CD4-positive, alpha-beta T cell treated with Interleukin-12 subunit alpha and Interleukin-12 subunit beta, for 1 hour (primary cell): ENCODE results near the gene PCDHB8.
"Not testable (repeated sequence)": the region's sequence is repeated elsewhere in the genome, so short reads cannot be mapped to it uniquely, and the experiment has no call there.

Experiments used
- DNase-seq: peaks from one replicate; pipeline ENCODE4 v3.0.0-alpha.2; 2020

The PCDHB8 gene

GRCh38 chr5:141184117-141184855 is 6.7 kb downstream of the PCDHB8 start:
- not testable (repeated sequence) for DNase-seq

GRCh38 chr5:141186897-141187512 is 9.4 kb downstream of the PCDHB8 start, which contains the start of gene PCDHB9:
Gene PCDHB9 (plus strand): TSS chr5:141187161. CDS start chr5:141187319, 158 bp downstream.
- peak; percentile 33 for DNase-seq

GRCh38 chr5:141188682-141189081 is 11.1 kb downstream of the PCDHB8 start:
- DNase-seq: not testable (repeated sequence)

- not testable (repeated sequence) for DNase-seq
Observed at GRCh38 chr5:141189131-141189530, 11.5 kb downstream of the PCDHB8 start.

GRCh38 chr5:141192110-141192725 is 14.6 kb downstream of the PCDHB8 start, which contains the start of gene PCDHB10:
Gene PCDHB10 (plus strand): TSS chr5:141192353. CDS start chr5:141192553, 200 bp downstream.
- peak; percentile 18 for DNase-seq

GRCh38 chr5:141194332-141194731 is 16.7 kb downstream of the PCDHB8 start:
- DNase-seq: not testable (repeated sequence)

GRCh38 chr5:141196363-141196762 is 18.8 kb downstream of the PCDHB8 start:
- DNase-seq: no peak

GRCh38 chr5:141199359-141200235 is 22.0 kb downstream of the PCDHB8 start, which contains the start of gene PCDHB11:
Gene PCDHB11 (plus strand): TSS chr5:141199627. CDS start chr5:141199775, 148 bp downstream.
- DNase-seq: no peak

GRCh38 chr5:141201126-141201525 is 23.5 kb downstream of the PCDHB8 start:
- not testable (repeated sequence) for DNase-seq

- DNase-seq: not testable (repeated sequence)
Observed at GRCh38 chr5:141201646-141202045, 24.1 kb downstream of the PCDHB8 start.

- no peak for DNase-seq
Observed at GRCh38 chr5:141208478-141208877, 30.9 kb downstream of the PCDHB8 start, which contains the start of gene PCDHB12. Gene PCDHB12 (plus strand): TSS chr5:141208719. CDS start chr5:141208908, 189 bp downstream.

GRCh38 chr5:141210281-141210680 is 32.7 kb downstream of the PCDHB8 start:
- DNase-seq: not testable (repeated sequence)

GRCh38 chr5:141210849-141211248 is 33.3 kb downstream of the PCDHB8 start:
- DNase-seq: not testable (repeated sequence)

- peak; percentile 12 for DNase-seq
Observed at GRCh38 chr5:141213656-141214339, 36.2 kb downstream of the PCDHB8 start, which contains the start of gene PCDHB13. Gene PCDHB13 (plus strand): TSS chr5:141213919. CDS start chr5:141214124, 205 bp downstream.

- not testable (repeated sequence) for DNase-seq
Observed at GRCh38 chr5:141214583-141214982, 37.0 kb downstream of the PCDHB8 start.

GRCh38 chr5:141215504-141215903 is 37.9 kb downstream of the PCDHB8 start:
- DNase-seq: not testable (repeated sequence)

GRCh38 chr5:141216035-141216434 is 38.4 kb downstream of the PCDHB8 start:
- DNase-seq: not testable (repeated sequence)

GRCh38 chr5:141223112-141223783 is 45.7 kb downstream of the PCDHB8 start, which contains the start of gene PCDHB14:
Gene PCDHB14 (plus strand): TSS chr5:141223343. CDS start chr5:141223506, 163 bp downstream.
- peak; percentile 2 for DNase-seq

- DNase-seq: not testable (repeated sequence)
Observed at GRCh38 chr5:141224844-141225243, 47.3 kb downstream of the PCDHB8 start.

GRCh38 chr5:141225421-141225820 is 47.8 kb downstream of the PCDHB8 start:
- DNase-seq: not testable (repeated sequence)
